ENCODE data around the gene CTTN.

DNA sequence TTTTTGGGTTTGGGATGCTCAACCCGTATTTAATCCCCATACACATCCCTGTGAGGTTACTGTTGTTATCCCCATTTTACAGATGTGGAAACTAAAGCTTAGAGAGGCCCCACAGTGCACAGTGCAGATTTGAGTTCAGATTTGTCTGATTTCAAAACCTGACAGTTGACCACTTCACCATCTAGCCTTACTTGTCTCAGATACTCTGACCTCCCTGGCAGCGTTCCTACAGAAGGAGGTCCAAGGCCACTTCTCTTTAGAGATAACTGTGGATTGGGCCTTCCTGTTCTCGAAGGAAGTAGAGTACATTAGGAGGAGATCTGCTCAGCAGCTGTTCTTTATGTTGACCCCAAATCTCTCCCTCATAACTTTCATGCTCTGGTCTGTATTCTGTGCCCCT lies 46.7 kb upstream of the CTTN start:
- TF ChIP-seq, protein P1, sequence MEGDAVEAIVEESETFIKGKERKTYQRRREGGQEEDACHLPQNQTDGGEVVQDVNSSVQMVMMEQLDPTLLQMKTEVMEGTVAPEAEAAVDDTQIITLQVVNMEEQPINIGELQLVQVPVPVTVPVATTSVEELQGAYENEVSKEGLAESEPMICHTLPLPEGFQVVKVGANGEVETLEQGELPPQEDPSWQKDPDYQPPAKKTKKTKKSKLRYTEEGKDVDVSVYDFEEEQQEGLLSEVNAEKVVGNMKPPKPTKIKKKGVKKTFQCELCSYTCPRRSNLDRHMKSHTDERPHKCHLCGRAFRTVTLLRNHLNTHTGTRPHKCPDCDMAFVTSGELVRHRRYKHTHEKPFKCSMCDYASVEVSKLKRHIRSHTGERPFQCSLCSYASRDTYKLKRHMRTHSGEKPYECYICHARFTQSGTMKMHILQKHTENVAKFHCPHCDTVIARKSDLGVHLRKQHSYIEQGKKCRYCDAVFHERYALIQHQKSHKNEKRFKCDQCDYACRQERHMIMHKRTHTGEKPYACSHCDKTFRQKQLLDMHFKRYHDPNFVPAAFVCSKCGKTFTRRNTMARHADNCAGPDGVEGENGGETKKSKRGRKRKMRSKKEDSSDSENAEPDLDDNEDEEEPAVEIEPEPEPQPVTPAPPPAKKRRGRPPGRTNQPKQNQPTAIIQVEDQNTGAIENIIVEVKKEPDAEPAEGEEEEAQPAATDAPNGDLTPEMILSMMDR (IDR thresholded peaks at IDR 0.05; ENCODE audit: low read length), result no peak
- no peak for TF ChIP-seq EZH2 (IDR thresholded peaks at IDR 0.05; ENCODE audit: borderline replicate concordance, low read length)

Measured in OCI-LY1 (cell line).